CD4-positive, alpha-beta memory T cell (primary cell): Measurements from ENCODE around the gene CPEB4. TPM values are rescaled to one million over a fixed set of nuclear protein-coding genes. Genes with fewer than 3 reads are reported as not detected.

ENCODE experiments used
- CTCF ChIA-PET: fragments of 350-600 bp; sonication (Branson Sonifier 250); formaldehyde crosslinking; loops from one replicate; lab custom pipeline; 2021; ENCODE audit warnings: inconsistent platforms; ENCODE audit not compliant: partially characterized antibody; lab: Charles Lee
- POLR2A ChIA-PET: fragments of 350-600 bp; sonication (Branson Sonifier 250); formaldehyde crosslinking; loops from one replicate; lab custom pipeline; 2021; ENCODE audit not compliant: partially characterized antibody; lab: Charles Lee
- DNase-seq, 5 donors: peaks; one replicate each; pipeline versions ENCODE4 v3.0.0 to v3.0.0-alpha.2; 2020 to 2022; ENCODE audit warnings: mixed read lengths in 1 of 5
- H3K27ac ChIP-seq: one replicate; pipeline ENCODE4 v1.7.0; 2013; ENCODE audit warnings: low read depth, low read length
- H3K27me3 ChIP-seq: 2 replicates; pipeline ENCODE4 v1.7.0; 2013; ENCODE audit warnings: mild to moderate bottlenecking, low read length, moderate library complexity; ENCODE audit not compliant: insufficient read depth
- H3K36me3 ChIP-seq: 2 replicates; pipeline ENCODE4 v1.7.0; 2013; ENCODE audit warnings: mild to moderate bottlenecking, low read length, moderate library complexity; ENCODE audit not compliant: insufficient read depth
- H3K4me1 ChIP-seq: 2 replicates; pipeline ENCODE4 v1.7.0; 2013; ENCODE audit warnings: mild to moderate bottlenecking, low read length, moderate library complexity; ENCODE audit not compliant: insufficient read depth
- H3K4me3 ChIP-seq, 2 donors: one replicate each; pipeline ENCODE4 v1.7.0; 2013; ENCODE audit warnings: low read length in 2 of 2, mild to moderate bottlenecking in 1 of 2
- H3K9me3 ChIP-seq, 2 donors: one replicate each; pipeline ENCODE4 v1.7.0; 2013; ENCODE audit warnings: low read length in 2 of 2, control low read depth in 1 of 2; ENCODE audit not compliant: control insufficient read depth in 1 of 2
- H3K27ac Mint-ChIP-seq, 7 donors: one replicate each; pipeline ENCODE4 v1.8.0; 2020 to 2021; ENCODE audit warnings: mixed read lengths in 7 of 7, mild to moderate bottlenecking in 6 of 7, inconsistent platforms in 3 of 7, moderate library complexity in 3 of 7
- H3K27me3 Mint-ChIP-seq, 2 donors: one replicate each; pipeline ENCODE4 v1.8.0; 2020 to 2021; ENCODE audit warnings: mixed read lengths in 2 of 2
- H3K36me3 Mint-ChIP-seq, 2 donors: one replicate each; pipeline ENCODE4 v1.8.0; 2020 to 2021; ENCODE audit warnings: mixed read lengths in 2 of 2, inconsistent platforms in 1 of 2, mild to moderate bottlenecking in 1 of 2
- H3K4me1 Mint-ChIP-seq, 4 donors: one replicate each; pipeline ENCODE4 v1.8.0; 2020 to 2021; ENCODE audit warnings: mixed read lengths in 4 of 4, mild to moderate bottlenecking in 1 of 4
- H3K4me3 Mint-ChIP-seq, 8 donors: one replicate each; pipeline ENCODE4 v1.8.0; 2020 to 2021; ENCODE audit warnings: mixed read lengths in 8 of 8, mild to moderate bottlenecking in 7 of 8, moderate library complexity in 6 of 8, inconsistent platforms in 3 of 8
- H3K9me3 Mint-ChIP-seq, 8 donors: one replicate each; pipeline ENCODE4 v1.8.0; 2020 to 2021; ENCODE audit warnings: mixed read lengths in 8 of 8, mild to moderate bottlenecking in 5 of 8, inconsistent platforms in 3 of 8, moderate library complexity in 1 of 8
- intact Hi-C: fragments of 100-400 bp; cut with micrococcal nuclease; formaldehyde crosslinking; loops from one replicate; pipeline ENCODE4 v1.15.1; 2023
- polyA plus RNA-seq, 2 donors: library from polyadenylated mRNA; unstranded; fragments of 300-500 nt; fragmentation: Illumina TruSeq; gene quantifications; one replicate each; pipeline ENCODE4 v1.2.3, GENCODE V29; 2021
- total RNA-seq, 2 experiments: library from RNA; stranded (reverse); gene quantifications; one replicate each; pipeline ENCODE4 v1.2.3, GENCODE V29; 2021

Gene CPEB4
- total and polyA plus RNA-seq, 4 experiments from 2014 or later = 1.9 to 18.3 (median 11.6) TPM

DNA sequence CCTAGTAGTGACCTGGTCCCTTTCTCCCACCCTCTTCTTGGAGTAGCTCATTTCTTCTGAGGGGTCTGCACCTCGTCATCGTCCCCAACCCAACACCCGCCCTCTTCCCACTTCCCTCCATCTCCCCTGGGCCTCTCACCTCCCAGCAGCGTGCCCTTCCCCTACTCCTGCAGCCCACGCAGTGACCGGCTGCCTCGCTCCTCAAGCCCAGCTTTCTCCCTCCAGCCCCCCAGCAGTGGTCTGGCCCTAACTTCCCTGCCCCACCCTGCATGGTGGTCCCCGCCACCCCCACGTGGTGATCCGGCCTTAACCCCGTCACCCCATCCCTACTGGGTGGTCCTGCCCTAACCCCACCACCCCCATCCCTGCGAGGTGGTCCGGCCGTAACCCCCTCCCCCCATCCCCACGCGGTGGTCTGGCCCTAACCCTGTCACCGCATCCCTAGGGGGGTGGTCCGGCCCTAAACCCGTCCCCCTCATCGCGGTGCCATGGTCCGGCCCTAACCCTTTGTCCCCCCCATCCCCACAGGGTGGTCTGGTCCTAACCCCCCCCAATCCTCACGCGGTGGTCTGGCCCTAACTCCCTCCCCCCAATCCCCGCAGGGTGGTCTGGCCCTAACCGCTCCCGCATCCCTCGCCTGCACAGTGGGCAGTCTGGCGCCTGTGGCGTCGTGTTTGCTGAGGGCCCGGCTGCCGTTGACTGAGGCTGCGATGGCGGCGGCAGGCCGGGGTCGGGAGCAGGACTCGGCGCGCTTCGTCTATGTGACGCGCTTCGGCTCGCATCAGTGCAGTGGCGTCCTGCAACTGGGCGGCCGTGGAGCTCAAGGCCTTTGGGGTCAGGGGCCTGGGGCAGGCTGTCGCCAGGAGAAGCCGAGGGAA lies 100.6 kb downstream of the CPEB4 start, which contains the start of gene C5orf47:
C5orf47 (plus strand) TSS at position 617 of the 878 bp plus-strand sequence; CDS start at position 711, 94 bp downstream.
- H3K4me1 Mint-ChIP-seq = no peaks in the 10 kb centered on the region
- DNase-seq = no peak
- intact Hi-C loops = no loop called here
- CTCF ChIA-PET = no interaction called here
- POLR2A ChIA-PET = no interaction called here
- Histone ChIP-seq H3K4me1 (no peaks in the 10 kb centered on the region), H3K9me3 (no peaks in the 10 kb centered on the region), H3K36me3 (no peaks in the 10 kb centered on the region), H3K4me3 (no peak within 1 kb of the TSS), H3K27ac (no peak within 1 kb of the TSS), H3K27me3 (no peaks in the 10 kb centered on the region)
- H3K9me3 Mint-ChIP-seq = no peaks in the 10 kb centered on the region
- peaks cover 11 to 12% of the 10 kb centered on the region in 2 donors for H3K27me3 Mint-ChIP-seq
- H3K27ac Mint-ChIP-seq = no peak within 1 kb of the TSS
- H3K36me3 Mint-ChIP-seq = no peaks in the 10 kb centered on the region
- H3K4me3 Mint-ChIP-seq = no peak within 1 kb of the TSS

DNA sequence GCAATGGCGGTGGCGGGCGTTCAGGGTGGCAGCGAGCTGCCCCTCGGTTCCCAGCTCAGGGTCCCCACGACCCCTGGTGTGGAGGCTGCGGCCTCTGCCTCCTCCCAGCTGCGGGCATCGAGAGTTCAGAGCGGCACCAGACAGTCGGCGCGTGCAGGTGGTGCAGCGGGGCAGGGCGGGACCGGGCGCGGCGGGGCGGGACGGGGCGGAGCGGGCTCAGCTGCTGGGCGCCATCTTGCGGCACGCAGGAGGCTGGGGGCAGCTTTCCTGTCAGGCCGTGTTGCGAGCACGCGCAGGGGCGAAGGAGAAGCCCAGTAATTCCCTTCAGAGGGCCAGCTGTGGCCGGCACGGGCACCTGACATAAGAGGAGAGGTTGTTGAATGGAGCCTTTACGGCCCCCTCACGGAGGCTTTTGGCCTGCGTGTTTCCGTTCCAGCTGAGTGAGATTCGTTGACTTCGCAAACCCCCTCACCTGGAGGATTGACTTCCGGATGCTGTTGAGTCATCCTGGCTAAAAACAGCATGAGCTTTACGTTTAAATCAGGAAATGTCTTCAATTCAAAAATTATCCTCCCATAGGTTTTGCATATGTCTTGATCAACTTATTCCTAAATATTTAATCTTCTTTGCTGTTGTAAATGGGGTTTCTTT lies 101.4 kb downstream of the CPEB4 start:
- Histone ChIP-seq H3K4me3 (no peak overlapping the region), H3K4me1 (no peaks in the 10 kb centered on the region), H3K9me3 (no peaks in the 10 kb centered on the region), H3K36me3 (no peaks in the 10 kb centered on the region), H3K27ac (no peak overlapping the region), H3K27me3 (no peaks in the 10 kb centered on the region)
- ChIA-PET CTCF (interaction anchor here (1.1 kb wide), 1 partner anchor 16 kb away, joined by 5 read pairs; no protein-coding TSS in a partner anchor), POLR2A (no interaction called here)
- DNase-seq = no peak
- no peaks in the 10 kb centered on the region for H3K9me3 Mint-ChIP-seq
- H3K27ac Mint-ChIP-seq = no peak overlapping the region
- peaks cover 14 to 15% of the 10 kb centered on the region in 2 donors for H3K27me3 Mint-ChIP-seq
- intact Hi-C loops = no loop called here
- no peak overlapping the region for H3K4me3 Mint-ChIP-seq
- H3K4me1 Mint-ChIP-seq = no peaks in the 10 kb centered on the region
- H3K36me3 Mint-ChIP-seq = no peaks in the 10 kb centered on the region

DNA sequence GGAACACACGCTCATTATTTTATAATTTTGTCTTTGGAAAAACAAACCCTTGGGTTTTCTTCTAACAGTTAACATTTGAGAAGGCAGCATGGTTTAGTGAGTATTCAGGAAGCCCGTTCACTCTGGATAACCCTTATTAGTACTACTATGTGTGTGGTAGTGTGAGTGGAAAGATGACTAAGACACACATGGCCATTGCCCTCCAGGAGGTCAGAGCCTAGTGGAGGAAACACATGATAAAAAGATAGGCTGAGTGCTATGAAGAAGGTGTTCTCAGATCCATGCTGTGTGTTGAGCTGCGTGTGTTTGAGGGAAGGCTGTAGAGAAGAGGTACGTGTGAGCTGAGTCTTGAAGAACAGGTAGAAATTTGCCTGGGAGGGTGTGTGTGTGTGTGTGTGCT lies 109.2 kb downstream of the CPEB4 start:
- POLR2A ChIA-PET = no interaction called here

DNA sequence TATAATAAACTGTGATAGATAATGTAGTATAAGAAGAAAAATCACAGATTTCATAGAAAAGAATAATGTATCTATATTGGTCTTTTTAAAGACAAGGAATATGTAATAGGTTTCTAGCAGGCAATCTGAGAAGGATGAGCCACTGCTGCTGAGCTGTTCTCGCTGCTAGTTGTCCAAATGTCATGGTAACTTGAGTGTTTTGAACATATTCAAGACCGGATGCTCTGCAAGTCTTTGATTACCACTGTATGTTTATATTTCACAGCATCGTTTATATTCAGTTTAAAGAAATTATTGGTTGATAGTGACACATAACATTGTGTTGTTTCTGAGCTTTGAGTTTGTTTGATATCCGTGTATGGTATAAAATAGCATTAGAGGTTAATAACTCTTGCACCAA lies 110.4 kb downstream of the CPEB4 start:
- Mint-ChIP-seq H3K4me3 (no peak overlapping the region), H3K36me3 (no peaks in the 10 kb centered on the region), H3K27me3 (peaks cover 25 to 26% of the 10 kb centered on the region in 2 donors), H3K4me1 (no peaks in the 10 kb centered on the region), H3K9me3 (peaks cover 0 to 1% (median 0%) of the 10 kb centered on the region in 8 donors), H3K27ac (no peak overlapping the region)
- Histone ChIP-seq H3K27me3 (no peaks in the 10 kb centered on the region), H3K4me1 (no peaks in the 10 kb centered on the region), H3K27ac (no peak overlapping the region), H3K4me3 (no peak overlapping the region), H3K36me3 (no peaks in the 10 kb centered on the region), H3K9me3 (no peaks in the 10 kb centered on the region)
- POLR2A ChIA-PET = no interaction called here
- no peak for DNase-seq
- CTCF ChIA-PET = no interaction called here
- intact Hi-C loops = no loop called here

More for the DNA sequence above, 109.2 kb downstream of the CPEB4 start:
- no peaks in the 10 kb centered on the region for H3K4me1 ChIP-seq
- H3K4me3 ChIP-seq = no peak overlapping the region
- Mint-ChIP-seq H3K27ac (no peak overlapping the region), H3K36me3 (no peaks in the 10 kb centered on the region), H3K4me3 (no peak overlapping the region), H3K27me3 (peaks cover 20 to 26% of the 10 kb centered on the region in 2 donors), H3K9me3 (no peaks in the 10 kb centered on the region), H3K4me1 (no peaks in the 10 kb centered on the region)
- CTCF ChIA-PET = no interaction called here
- no peak for DNase-seq
- no peaks in the 10 kb centered on the region for H3K9me3 ChIP-seq
- H3K27ac ChIP-seq = no peak overlapping the region
- no peaks in the 10 kb centered on the region for H3K36me3 ChIP-seq
- no peaks in the 10 kb centered on the region for H3K27me3 ChIP-seq
- intact Hi-C loops = no loop called here

DNA sequence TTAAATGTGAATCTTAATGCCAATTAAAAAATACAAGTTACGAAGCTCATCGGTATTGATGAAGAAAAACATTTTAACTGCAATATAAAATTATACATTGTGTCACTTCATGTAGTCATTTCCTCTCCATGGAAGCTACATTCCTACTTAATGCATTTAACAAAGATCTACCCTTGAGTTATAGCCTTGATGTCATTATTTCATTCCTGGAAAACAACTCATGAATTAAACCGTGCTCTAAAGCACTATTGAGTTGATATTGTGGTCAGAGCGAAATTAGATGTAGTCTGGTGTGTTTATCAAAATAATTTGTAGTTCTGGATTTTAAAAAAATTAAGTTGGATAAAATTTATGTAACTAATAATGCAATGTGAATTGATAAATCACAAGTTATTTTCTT lies 111.9 kb downstream of the CPEB4 start:
- Histone ChIP-seq H3K9me3 (no peaks in the 10 kb centered on the region), H3K27ac (no peak overlapping the region), H3K36me3 (no peaks in the 10 kb centered on the region), H3K27me3 (no peaks in the 10 kb centered on the region), H3K4me3 (no peak overlapping the region), H3K4me1 (no peaks in the 10 kb centered on the region)
- Mint-ChIP-seq H3K4me3 (no peak overlapping the region), H3K36me3 (no peaks in the 10 kb centered on the region), H3K4me1 (no peaks in the 10 kb centered on the region), H3K9me3 (peaks cover 0 to 1% (median 0%) of the 10 kb centered on the region in 8 donors), H3K27me3 (peaks cover 21 to 22% of the 10 kb centered on the region in 2 donors), H3K27ac (no peak overlapping the region)
- intact Hi-C loops = no loop called here
- CTCF ChIA-PET = no interaction called here
- DNase-seq = no peak
- POLR2A ChIA-PET = no interaction called here

DNA sequence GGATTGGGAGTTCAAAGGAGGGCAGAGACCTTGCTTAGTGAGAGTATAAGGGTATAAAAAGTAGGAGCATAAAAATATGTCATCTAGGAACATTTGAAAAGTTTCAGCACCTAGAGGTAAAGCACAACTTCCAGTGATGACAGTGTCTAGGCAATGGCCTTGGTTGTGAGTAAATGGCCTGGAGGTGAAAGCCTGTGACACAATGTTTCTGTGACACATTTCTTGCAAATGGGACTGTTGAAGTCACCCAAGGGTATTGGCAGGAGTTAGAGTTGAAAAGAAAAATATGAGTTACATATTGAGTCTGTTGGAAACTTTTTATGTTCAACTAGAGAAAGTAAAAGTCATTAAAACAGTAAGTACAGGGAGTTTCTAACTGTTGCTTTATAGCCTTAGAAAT lies 115.6 kb downstream of the CPEB4 start:
- intact Hi-C loops = no loop called here

DNA sequence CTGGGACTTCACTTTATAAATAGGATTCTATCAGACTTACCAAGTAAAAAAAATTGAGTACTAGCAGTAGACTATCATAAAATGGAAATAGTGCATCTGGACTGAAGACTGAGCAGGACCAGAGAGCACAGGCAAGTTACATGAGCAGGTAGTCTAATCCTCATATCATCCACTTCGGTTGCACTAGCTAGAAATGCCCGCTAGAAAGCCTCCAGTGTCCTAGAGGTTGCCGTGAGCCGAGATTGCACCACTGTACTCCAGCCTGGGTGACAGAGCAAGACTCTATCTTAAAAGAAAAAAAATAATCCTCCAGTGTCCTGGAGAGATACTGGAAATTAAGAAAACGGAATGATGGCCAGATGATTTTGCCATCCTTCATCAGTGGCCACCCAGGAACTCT lies 120.8 kb downstream of the CPEB4 start:
- H3K4me1 Mint-ChIP-seq = no peaks in the 10 kb centered on the region
- no peak for DNase-seq
- CTCF ChIA-PET = no interaction called here
- peaks cover 5 to 6% of the 10 kb centered on the region in 2 donors for H3K27me3 Mint-ChIP-seq
- H3K9me3 ChIP-seq = no peaks in the 10 kb centered on the region
- H3K36me3 Mint-ChIP-seq = no peaks in the 10 kb centered on the region
- intact Hi-C loops = no loop called here
- H3K36me3 ChIP-seq = no peaks in the 10 kb centered on the region
- no peak overlapping the region for H3K27ac ChIP-seq
- peaks cover 0 to 3% (median 0%) of the 10 kb centered on the region in 8 donors for H3K9me3 Mint-ChIP-seq
- no peak overlapping the region for H3K4me3 Mint-ChIP-seq
- H3K4me3 ChIP-seq = no peak overlapping the region
- POLR2A ChIA-PET = no interaction called here
- H3K27me3 ChIP-seq = no peaks in the 10 kb centered on the region
- H3K27ac Mint-ChIP-seq = no peak overlapping the region
- no peaks in the 10 kb centered on the region for H3K4me1 ChIP-seq

More for the DNA sequence above, 115.6 kb downstream of the CPEB4 start:
- Mint-ChIP-seq H3K4me3 (no peak overlapping the region), H3K27me3 (peaks cover 5 to 13% of the 10 kb centered on the region in 2 donors), H3K9me3 (peaks cover 0 to 3% (median 0%) of the 10 kb centered on the region in 8 donors), H3K36me3 (no peaks in the 10 kb centered on the region), H3K27ac (no peak overlapping the region), H3K4me1 (no peaks in the 10 kb centered on the region)
- H3K4me1 ChIP-seq = no peaks in the 10 kb centered on the region
- ChIA-PET POLR2A (no interaction called here), CTCF (no interaction called here)
- no peaks in the 10 kb centered on the region for H3K36me3 ChIP-seq
- no peak overlapping the region for H3K27ac ChIP-seq
- H3K4me3 ChIP-seq = no peak overlapping the region
- no peak for DNase-seq
- H3K27me3 ChIP-seq = no peaks in the 10 kb centered on the region
- H3K9me3 ChIP-seq = no peaks in the 10 kb centered on the region
